SIG-M5 (cell line): ENCODE measurements around the gene ADAMTS10.
"Not testable (repeated sequence)": the region's sequence is repeated elsewhere in the genome, so short reads cannot be mapped to it uniquely, and the experiment has no call there.

Experiments used
- DNase-seq: peaks from one replicate; lab custom pipeline; 2025; lab: John Stamatoyannopoulos, UW

Gene ADAMTS10

DNA sequence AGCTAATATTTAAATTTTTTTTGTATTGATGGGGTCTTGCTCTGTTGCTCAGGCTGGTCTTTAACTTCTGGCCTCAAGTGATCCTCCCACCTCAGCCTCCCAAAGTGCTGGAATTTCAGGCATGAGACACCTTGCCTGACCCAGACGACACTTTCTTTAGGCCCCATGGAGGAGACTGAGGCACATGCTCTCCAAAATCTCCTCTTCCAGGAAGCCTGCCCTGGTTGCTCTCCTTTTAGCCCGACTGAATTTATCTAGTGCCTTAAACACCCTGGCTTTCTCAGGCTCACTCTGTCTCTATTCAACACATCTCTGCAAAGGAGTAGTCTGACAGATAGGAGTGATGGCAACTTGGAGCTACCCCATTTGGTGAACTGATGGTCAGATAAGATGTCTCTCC, 52.2 kb downstream of the ADAMTS10 start:
- no peak for DNase-seq

GRCh38 chr19:8557642-8558238, 52.8 kb downstream of the ADAMTS10 start:
- no peak for DNase-seq

DNA sequence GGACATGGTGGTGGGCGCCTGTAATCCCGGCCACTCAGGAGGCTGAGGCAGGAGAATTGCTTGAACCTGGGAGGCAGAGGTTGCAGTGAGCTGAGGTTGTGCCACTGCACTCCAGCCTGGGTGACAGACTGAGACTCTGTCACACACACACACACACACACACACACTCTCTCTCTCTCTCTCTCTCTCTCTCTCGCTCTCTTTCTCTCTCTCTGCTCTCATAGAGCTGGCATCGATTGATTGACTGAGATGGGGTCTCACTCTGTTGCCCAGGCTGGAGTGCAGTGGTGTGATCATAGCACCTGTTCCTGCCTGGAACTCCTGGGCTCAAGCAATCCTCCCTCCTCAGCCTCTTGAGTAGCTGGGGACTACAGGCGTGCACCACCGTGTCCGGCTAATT, 56.8 kb downstream of the ADAMTS10 start:
- not testable (repeated sequence) for DNase-seq

GRCh38 chr19:8552810-8553209, 57.7 kb downstream of the ADAMTS10 start:
- no peak for DNase-seq

GRCh38 chr19:8550070-8550469, 60.4 kb downstream of the ADAMTS10 start:
- DNase-seq = no peak

- no peak for DNase-seq
Measured at GRCh38 chr19:8545743-8546142, 64.8 kb downstream of the ADAMTS10 start.

GRCh38 chr19:8544168-8544567, 66.3 kb downstream of the ADAMTS10 start:
- no peak for DNase-seq

GRCh38 chr19:8539621-8540149, 70.8 kb downstream of the ADAMTS10 start:
- DNase-seq = no peak

GRCh38 chr19:8537099-8537498, 73.4 kb downstream of the ADAMTS10 start:
- no peak for DNase-seq

- no peak for DNase-seq
Measured at GRCh38 chr19:8536282-8536681, 74.2 kb downstream of the ADAMTS10 start.

- DNase-seq = no peak
Measured at GRCh38 chr19:8532225-8532624, 78.3 kb downstream of the ADAMTS10 start.

- DNase-seq = no peak
Measured at GRCh38 chr19:8531470-8531869, 79.0 kb downstream of the ADAMTS10 start.
